Lung (tissue), 12 donors: ENCODE data around the gene SRP19. TPM values are rescaled to one million over a fixed set of nuclear protein-coding genes. Genes with fewer than 3 reads are reported as not detected.

Source experiments
- ATAC-seq: fragments of 200-7000 bp; cut with Tn5 transposase; one replicate; pipeline ENCODE4 v1.9.1; 2020; ENCODE audit warnings: moderate number of reproducible peaks; ENCODE audit not compliant: insufficient read depth, low FRiP score
- DNase-seq, 3 donors: peaks; one replicate each; pipeline ENCODE4 v3.0.0-alpha.2; 2013 to 2017
- H3K27ac ChIP-seq, 2 donors: one replicate each; pipeline ENCODE4 v1.5.1; 2013; ENCODE audit warnings: mild to moderate bottlenecking in 2 of 2, moderate library complexity in 2 of 2, control low read depth in 1 of 2, inconsistent platforms in 1 of 2, low read depth in 1 of 2, low read length in 1 of 2
- H3K27me3 ChIP-seq, 3 donors: one replicate each; pipeline ENCODE4 v1.5.1; 2013; ENCODE audit warnings: low read length in 2 of 3; ENCODE audit not compliant: control insufficient read depth in 3 of 3, insufficient read depth in 3 of 3
- H3K36me3 ChIP-seq, 4 donors: one replicate each; pipeline ENCODE4 v1.5.1; 2013; ENCODE audit warnings: low read length in 4 of 4, mild to moderate bottlenecking in 1 of 4, moderate library complexity in 1 of 4; ENCODE audit not compliant: control insufficient read depth in 4 of 4, insufficient read depth in 4 of 4
- H3K4me1 ChIP-seq, 5 donors: one replicate each; pipeline ENCODE4 v1.5.1; 2013; ENCODE audit warnings: low read length in 5 of 5, mild to moderate bottlenecking in 2 of 5, moderate library complexity in 1 of 5; ENCODE audit not compliant: control insufficient read depth in 5 of 5, insufficient read depth in 5 of 5
- H3K4me3 ChIP-seq: one replicate; pipeline ENCODE4 v1.5.1; 2013; ENCODE audit warnings: mild to moderate bottlenecking, control low read depth, moderate library complexity
- H3K9ac ChIP-seq, 2 donors: one replicate each; pipeline ENCODE4 v1.5.1; 2013; ENCODE audit warnings: low read length in 2 of 2, control low read depth in 1 of 2; ENCODE audit not compliant: insufficient read depth in 1 of 2
- H3K9me3 ChIP-seq, 4 donors: one replicate each; pipeline ENCODE4 v1.5.1; 2013; ENCODE audit warnings: low read length in 3 of 4, mild to moderate bottlenecking in 1 of 4, moderate library complexity in 1 of 4; ENCODE audit not compliant: control insufficient read depth in 4 of 4, insufficient read depth in 3 of 4
- WGBS, 2 donors: extraction: QIAGEN DNeasy Blood & Tissue Kit; methylation state at CpG; one replicate each; pipeline ENCODE4 v1.1.7; 2013; 5-methylcytosine and 5-hydroxymethylcytosine counted together
- polyA plus RNA-seq, 2 donors: library from polyadenylated mRNA; stranded (reverse); fragments of 200-250 nt; gene quantifications; one replicate each; pipeline ENCODE4 v1.2.1, GENCODE V29; 2013
- total RNA-seq, 2 donors: library from RNA; depleted of rRNA in 1 of 2; stranded (reverse); fragments of >200 nt in 1 of 2; gene quantifications; one replicate each; pipeline ENCODE4 v1.2.1, GENCODE V29; 2014 to 2021
- TF ChIP-seq, protein P1 (sequence below): IDR thresholded peaks from 2 replicates; pipeline ENCODE4 v1.5.1; 2012; ENCODE audit warnings: mild to moderate bottlenecking; ENCODE audit errors: control extremely low read depth, extremely low read depth
- donor health status: control.
- donor health status: control.
- donor health status: Bipolar disorder and iron deficiency.
- donor health status: healthy.
- donor health status: DM: yes; HTN: yes; CAD: no.

SRP19 gene
- total and polyA plus RNA-seq, 4 donors, result 30.3 to 81.0 (median 57.0) TPM

DNA sequence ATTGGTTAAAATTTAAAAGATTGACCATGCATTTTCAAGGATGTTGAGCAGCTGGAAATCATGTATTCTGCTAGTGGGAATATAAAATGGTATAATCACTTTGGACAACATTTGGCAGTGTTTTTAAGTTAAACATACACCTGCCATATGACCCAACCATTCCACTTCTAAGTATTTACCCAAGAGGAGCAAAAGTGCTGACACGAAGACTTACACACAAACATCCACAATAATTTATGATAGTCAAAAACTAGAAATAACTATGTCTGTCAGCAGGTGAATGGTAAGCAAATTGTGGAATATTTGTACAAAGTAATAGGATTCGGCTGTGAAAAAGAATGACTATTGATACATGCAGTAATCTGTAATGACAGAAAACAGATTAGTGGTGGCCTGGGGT is 30.7 kb upstream of the SRP19 start:
- Histone ChIP-seq H3K9ac (no peak overlapping the region), H3K4me1 (no peaks in the 10 kb centered on the region), H3K27me3 (no peaks in the 10 kb centered on the region), H3K27ac (no peak overlapping the region), H3K4me3 (no peak overlapping the region), H3K36me3 (peaks cover 11 to 26% (median 12%) of the 10 kb centered on the region in 4 donors), H3K9me3 (no peaks in the 10 kb centered on the region)
- WGBS, 2 donors, result 91 to 95% methylated on average over 2 of the region's 2 CpGs
- no peak for ATAC-seq
- TF ChIP-seq, protein P1, sequence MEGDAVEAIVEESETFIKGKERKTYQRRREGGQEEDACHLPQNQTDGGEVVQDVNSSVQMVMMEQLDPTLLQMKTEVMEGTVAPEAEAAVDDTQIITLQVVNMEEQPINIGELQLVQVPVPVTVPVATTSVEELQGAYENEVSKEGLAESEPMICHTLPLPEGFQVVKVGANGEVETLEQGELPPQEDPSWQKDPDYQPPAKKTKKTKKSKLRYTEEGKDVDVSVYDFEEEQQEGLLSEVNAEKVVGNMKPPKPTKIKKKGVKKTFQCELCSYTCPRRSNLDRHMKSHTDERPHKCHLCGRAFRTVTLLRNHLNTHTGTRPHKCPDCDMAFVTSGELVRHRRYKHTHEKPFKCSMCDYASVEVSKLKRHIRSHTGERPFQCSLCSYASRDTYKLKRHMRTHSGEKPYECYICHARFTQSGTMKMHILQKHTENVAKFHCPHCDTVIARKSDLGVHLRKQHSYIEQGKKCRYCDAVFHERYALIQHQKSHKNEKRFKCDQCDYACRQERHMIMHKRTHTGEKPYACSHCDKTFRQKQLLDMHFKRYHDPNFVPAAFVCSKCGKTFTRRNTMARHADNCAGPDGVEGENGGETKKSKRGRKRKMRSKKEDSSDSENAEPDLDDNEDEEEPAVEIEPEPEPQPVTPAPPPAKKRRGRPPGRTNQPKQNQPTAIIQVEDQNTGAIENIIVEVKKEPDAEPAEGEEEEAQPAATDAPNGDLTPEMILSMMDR, result no peak
- DNase-seq, result no peak

DNA sequence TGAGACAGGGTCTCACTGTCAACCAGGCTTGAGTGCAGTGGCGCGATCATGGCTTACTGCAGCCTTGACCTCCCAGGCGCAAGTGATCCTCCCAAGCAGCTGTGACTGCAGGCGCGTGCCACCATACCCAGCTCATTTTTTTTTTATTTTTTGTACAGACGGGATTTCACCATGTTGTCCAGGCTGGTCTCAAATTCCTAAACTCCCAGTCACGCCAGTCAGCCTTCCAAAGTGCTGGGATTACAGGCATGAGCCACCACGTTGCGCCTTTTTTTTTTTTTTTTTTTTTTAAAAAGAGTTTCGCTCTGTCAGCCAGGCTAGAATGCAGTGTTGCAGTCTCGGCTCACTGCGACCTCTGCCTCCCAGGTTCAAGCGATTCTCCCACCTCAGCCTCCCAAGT is 27.1 kb upstream of the SRP19 start:
- no peak for DNase-seq
- Histone ChIP-seq H3K27ac (no peak overlapping the region), H3K9me3 (no peaks in the 10 kb centered on the region), H3K4me1 (no peaks in the 10 kb centered on the region), H3K9ac (no peak overlapping the region), H3K36me3 (peaks cover 14 to 38% (median 20%) of the 10 kb centered on the region in 4 donors), H3K4me3 (no peak overlapping the region), H3K27me3 (no peaks in the 10 kb centered on the region)
- WGBS, 2 donors, result 96 to 99% methylated on average over 13 of the region's 13 CpGs
- ATAC-seq, result no peak
- TF ChIP-seq, protein P1, result no peak

DNA sequence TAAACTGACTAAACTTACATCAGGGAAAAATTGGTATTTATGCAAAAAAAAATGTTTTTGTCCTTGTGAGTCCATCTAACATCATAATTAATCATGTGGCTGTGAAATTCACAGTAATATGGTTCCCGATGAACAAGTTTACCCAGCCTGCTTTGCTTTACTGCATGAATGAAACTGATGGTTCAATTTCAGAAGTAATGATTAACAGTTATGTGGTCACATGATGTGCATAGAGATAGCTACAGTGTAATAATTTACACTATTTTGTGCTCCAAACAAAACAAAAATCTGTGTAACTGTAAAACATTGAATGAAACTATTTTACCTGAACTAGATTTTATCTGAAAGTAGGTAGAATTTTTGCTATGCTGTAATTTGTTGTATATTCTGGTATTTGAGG is 16.6 kb upstream of the SRP19 start:
- H3K9ac ChIP-seq, result no peak overlapping the region
- H3K27ac ChIP-seq, result no peak overlapping the region
- TF ChIP-seq, protein P1, result no peak
- no peaks in the 10 kb centered on the region for H3K9me3 ChIP-seq
- no peaks in the 10 kb centered on the region for H3K27me3 ChIP-seq
- WGBS, 2 donors, result 92 to 93% methylated on average over 1 of the region's 1 CpG
- H3K4me1 ChIP-seq, result peaks cover 0 to 4% (median 0%) of the 10 kb centered on the region in 5 donors
- peaks cover 3 to 9% (median 8%) of the 10 kb centered on the region in 4 donors for H3K36me3 ChIP-seq
- H3K4me3 ChIP-seq, result no peak overlapping the region
- ATAC-seq (no peak), DNase-seq (no peak)

DNA sequence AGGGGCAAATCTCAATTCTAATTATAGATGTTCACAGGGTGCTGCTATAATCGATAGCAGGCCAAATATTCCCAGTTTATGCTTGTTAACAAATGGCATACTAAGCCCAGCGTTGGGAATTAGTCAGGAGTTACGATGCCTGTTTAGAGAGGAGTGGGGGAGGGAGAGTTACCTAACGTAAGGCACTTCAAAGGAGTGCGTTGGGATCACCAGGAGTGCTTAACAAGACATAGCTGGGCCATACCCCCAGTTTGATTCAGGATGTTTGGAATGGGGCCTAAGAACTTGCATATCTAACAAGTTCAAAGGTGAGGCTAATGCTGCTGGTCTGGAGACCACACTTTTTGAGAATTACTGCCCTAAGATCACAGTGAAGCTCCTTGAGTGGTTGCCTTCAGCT is 14.5 kb upstream of the SRP19 start:
- H3K4me1 ChIP-seq, result peaks cover 0 to 4% (median 0%) of the 10 kb centered on the region in 5 donors
- WGBS, 2 donors, result 76 to 87% methylated on average over 5 of the region's 5 CpGs
- no peak overlapping the region for H3K27ac ChIP-seq
- no peaks in the 10 kb centered on the region for H3K9me3 ChIP-seq
- DNase-seq, result peak in 1 of 3 donors; percentile 7
- H3K36me3 ChIP-seq, result peaks cover 0 to 2% (median 0%) of the 10 kb centered on the region in 4 donors
- TF ChIP-seq, protein P1, result no peak
- no peak for ATAC-seq
- H3K4me3 ChIP-seq, result no peak overlapping the region
- no peaks in the 10 kb centered on the region for H3K27me3 ChIP-seq
- no peak overlapping the region for H3K9ac ChIP-seq
